SK-N-SH (cell line): Measurements from ENCODE around the gene FAM151B. TPM values are rescaled to one million over a fixed set of nuclear protein-coding genes. Genes with fewer than 3 reads are reported as not detected.

Experiments
- CTCF ChIA-PET: fragments of 300-600, 350-600 bp; formaldehyde crosslinking; extraction: SDS; loops from one replicate; lab custom pipeline; 2021; lab: Yijun Ruan, JAX
- POLR2A ChIA-PET: fragments of 350-600 bp; sonication (Branson Sonifier 250); formaldehyde crosslinking; extraction: SDS; loops from one replicate; lab custom pipeline; 2020; ENCODE audit warnings: antibody characterized with exemption, inconsistent platforms; lab: Yijun Ruan, JAX
- DNase-seq: peaks from one replicate; pipeline ENCODE4 v3.0.0; 2012
- H2AFZ ChIP-seq: fragments of 200-600 bp; sonication (generic); 2 replicates; pipeline ENCODE4 v1.8.1; 2016; ENCODE audit warnings: antibody characterized with exemption, mild to moderate bottlenecking, low read depth
- H3F3A ChIP-seq: fragments of 200-600 bp; sonication (generic); replicated peaks from 2 replicates; pipeline ENCODE3; 2016; ENCODE audit warnings: antibody characterized with exemption, mild to moderate bottlenecking; ENCODE audit not compliant: insufficient read depth
- H3K27ac ChIP-seq, 2 experiments: fragments of 200-500 bp in 1 of 2; fragments of 200-600 bp in 1 of 2; sonication (Bioruptor generic) in 1 of 2; sonication (generic), shearing (Covaris generic) in 1 of 2; 2 replicates each; pipeline versions ENCODE4 v1.5.1 to v1.6.1; 2014 to 2016; ENCODE audit warnings: low read depth in 2 of 2, inconsistent platforms in 1 of 2, low read length in 1 of 2, mild to moderate bottlenecking in 1 of 2, mixed read lengths in 1 of 2
- H3K27me3 ChIP-seq: fragments of 200-600 bp; sonication (generic), shearing (Covaris generic); 2 replicates; pipeline ENCODE4 v1.6.1; 2016; ENCODE audit warnings: mixed run types; ENCODE audit not compliant: insufficient read depth
- H3K36me3 ChIP-seq, 2 experiments: fragments of 200-500 bp in 1 of 2; fragments of 200-600 bp in 1 of 2; sonication (Bioruptor generic) in 1 of 2; sonication (generic) in 1 of 2; replicated peaks in 1 of 2; 2 replicates each; pipeline versions ENCODE3 to v1.5.1; 2014 to 2016; ENCODE audit warnings: low read length in 1 of 2, mild to moderate bottlenecking in 1 of 2; ENCODE audit not compliant: insufficient read depth in 2 of 2, control insufficient read depth in 1 of 2
- H3K4me1 ChIP-seq, 2 experiments: fragments of 200-500 bp in 1 of 2; fragments of 200-600 bp in 1 of 2; sonication (Bioruptor generic) in 1 of 2; sonication (generic), shearing (Covaris generic) in 1 of 2; 2 replicates each; pipeline versions ENCODE4 v1.5.1 to v1.6.1; 2014 to 2016; ENCODE audit warnings: low read depth in 1 of 2, low read length in 1 of 2, mixed run types in 1 of 2; ENCODE audit not compliant: insufficient read depth in 2 of 2, control insufficient read depth in 1 of 2
- H3K4me2 ChIP-seq: fragments of 200-600 bp; sonication (generic), shearing (Covaris generic); 2 replicates; pipeline ENCODE4 v1.6.1; 2017; ENCODE audit warnings: mixed run types
- H3K4me3 ChIP-seq, 2 experiments: fragments of 200-500 bp in 1 of 2; fragments of 200-600 bp in 1 of 2; sonication (Bioruptor generic) in 1 of 2; sonication (generic), shearing (Covaris generic) in 1 of 2; 2 replicates each; pipeline versions ENCODE4 v1.5.1 to v1.8.1; 2014 to 2016; ENCODE audit warnings: low read depth in 2 of 2, inconsistent platforms in 1 of 2, low read length in 1 of 2, mild to moderate bottlenecking in 1 of 2, mixed read lengths in 1 of 2, moderate library complexity in 1 of 2
- H3K79me2 ChIP-seq: fragments of 200-600 bp; sonication (generic); 2 replicates; pipeline ENCODE4 v1.8.1; 2017; ENCODE audit warnings: mild to moderate bottlenecking; ENCODE audit not compliant: insufficient read depth
- H3K9ac ChIP-seq: fragments of 200-600 bp; sonication (generic); 2 replicates; pipeline ENCODE4 v1.6.1; 2017; ENCODE audit warnings: mixed run types
- H3K9me2 ChIP-seq: fragments of 200-600 bp; sonication (generic); 2 replicates; pipeline ENCODE4 v1.6.1; 2017; ENCODE audit warnings: mixed run types
- H3K9me3 ChIP-seq: fragments of 200-600 bp; sonication (generic); 2 replicates; pipeline ENCODE4 v1.6.1; 2017; ENCODE audit warnings: mixed run types, mild to moderate bottlenecking, moderate library complexity
- H4K20me1 ChIP-seq: fragments of 200-600 bp; sonication (generic); 2 replicates; pipeline ENCODE4 v1.6.1; 2017; ENCODE audit warnings: mild to moderate bottlenecking, mixed run types; ENCODE audit not compliant: insufficient read depth
- CTCF ChIP-seq: fragments of 200-600 bp; sonication (generic); IDR thresholded peaks from 2 replicates; pipeline ENCODE4 v1.6.1; 2017; ENCODE audit warnings: antibody characterized with exemption, mild to moderate bottlenecking, moderate library complexity
- ELF1 ChIP-seq: IDR thresholded peaks from 2 replicates; pipeline ENCODE4 v1.4.0; 2012
- EP300 ChIP-seq, 2 experiments: IDR thresholded peaks; 2 replicates each; pipeline versions ENCODE4 v1.4.0 to v1.6.1; 2012; ENCODE audit warnings: borderline replicate concordance in 1 of 2, low read depth in 1 of 2, low read length in 1 of 2
- FOSL2 ChIP-seq: IDR thresholded peaks from 2 replicates; pipeline ENCODE4 v1.4.0; 2012; ENCODE audit warnings: low read depth, mild to moderate bottlenecking, moderate library complexity, borderline replicate concordance
- FOXM1 ChIP-seq: IDR thresholded peaks from 2 replicates; pipeline ENCODE4 v1.4.0; 2012; ENCODE audit warnings: low read depth, mild to moderate bottlenecking
- GABPA ChIP-seq: IDR thresholded peaks from 2 replicates; pipeline ENCODE4 v1.4.0; 2012; ENCODE audit warnings: low read depth, mild to moderate bottlenecking
- GATA2 ChIP-seq: sonication (generic); formaldehyde crosslinking; IDR thresholded peaks from 2 replicates; pipeline ENCODE4 v1.5.0; 2020; ENCODE audit warnings: mild to moderate bottlenecking, missing genetic modification reagents
- IRF3 ChIP-seq: fragments of 150-350 bp; IDR thresholded peaks from 2 replicates; pipeline ENCODE4 v1.6.1; 2016; ENCODE audit warnings: mild to moderate bottlenecking, low read depth, low read length
- JUND ChIP-seq: IDR thresholded peaks from 2 replicates; pipeline ENCODE4 v1.4.0; 2012
- MAX ChIP-seq: IDR thresholded peaks from 2 replicates; pipeline ENCODE4 v1.4.0; 2012; ENCODE audit warnings: low read depth
- NFIC ChIP-seq: IDR thresholded peaks from 2 replicates; pipeline ENCODE4 v1.4.0; 2012; ENCODE audit warnings: borderline replicate concordance
- RAD21 ChIP-seq: IDR thresholded peaks from 2 replicates; pipeline ENCODE4 v1.6.1; 2012; ENCODE audit warnings: mild to moderate bottlenecking, low read length
- RCOR1 ChIP-seq: fragments of 150-350 bp; IDR thresholded peaks from 2 replicates; pipeline ENCODE4 v1.6.1; 2017; ENCODE audit warnings: antibody characterized with exemption, low read length
- REST ChIP-seq: IDR thresholded peaks from 2 replicates; pipeline ENCODE4 v1.6.1; 2012; ENCODE audit warnings: mild to moderate bottlenecking, low read depth, low read length, moderate library complexity
- RFX5 ChIP-seq: IDR thresholded peaks from 2 replicates; pipeline ENCODE4 v1.6.1; 2012; ENCODE audit warnings: mild to moderate bottlenecking, improper control_type of control experiment, low read length
- SIN3A ChIP-seq: IDR thresholded peaks from 2 replicates; pipeline ENCODE4 v1.6.1; 2012; ENCODE audit warnings: low read depth, mild to moderate bottlenecking, low read length, moderate library complexity, borderline replicate concordance
- TEAD4 ChIP-seq: IDR thresholded peaks from 2 replicates; pipeline ENCODE4 v1.4.0; 2012; ENCODE audit warnings: mild to moderate bottlenecking, borderline replicate concordance; ENCODE audit not compliant: insufficient read depth
- USF1 ChIP-seq: IDR thresholded peaks from 2 replicates; pipeline ENCODE4 v1.4.0; 2012; ENCODE audit warnings: low read depth, borderline replicate concordance
- USF2 ChIP-seq: fragments of 150-350 bp; IDR thresholded peaks from 2 replicates; pipeline ENCODE4 v1.6.1; 2017; ENCODE audit warnings: antibody characterized with exemption, low read length, low read depth, borderline replicate concordance
- YY1 ChIP-seq: IDR thresholded peaks from 2 replicates; pipeline ENCODE4 v1.4.0; 2012; ENCODE audit warnings: low read depth, mild to moderate bottlenecking
- WGBS: methylation state at CpG from one replicate; pipeline ENCODE4 v1.1.6; 2017; ENCODE audit warnings: low lambda C conversion rate; 5-methylcytosine and 5-hydroxymethylcytosine counted together
- polyA plus RNA-seq, 3 experiments: library from polyadenylated mRNA; depleted of rRNA; stranded (reverse); fragments of >200 nt; gene quantifications; 2 replicates each; pipeline ENCODE4 v1.2.3, GENCODE V29; 2012

FAM151B gene
- polyA plus RNA-seq, 1 of the 3 experiments (the other 2 are of a cell fraction), result 1.2 TPM

- H3K36me3 ChIP-seq, result no peaks in the 10 kb centered on the region
- H3K4me1 ChIP-seq, result no peaks in the 10 kb centered on the region
- ChIA-PET CTCF (no interaction called here), POLR2A (no interaction called here)
- no peaks in the 10 kb centered on the region; the same call in 1 of the 2 replicates for H3K27me3 ChIP-seq
- 47% methylated on average over 4 of the region's 4 CpGs for WGBS
- no peak overlapping the region for H3K4me3 ChIP-seq
- H3K4me2 ChIP-seq, result no peak overlapping the region
- no peak overlapping the region for H3K27ac ChIP-seq
- no peaks in the 10 kb centered on the region for H3K9me3 ChIP-seq
- TF ChIP-seq MAX (no peak), FOSL2 (no peak), EP300 (IDR thresholded peaks at IDR 0.05; ENCODE audit: borderline replicate concordance in 1 of 2, low read depth in 1 of 2, low read length in 1 of 2) (no peak), GATA2 (CRISPR knock-in tag) (no peak), TEAD4 (no peak), CTCF (no peak), RAD21 (no peak), IRF3 (no peak), NFIC (no peak), FOXM1 (no peak), REST (no peak), RFX5 (no peak), SIN3A (no peak), USF1 (no peak), JUND (no peak), RCOR1 (no peak), GABPA (no peak), USF2 (no peak), YY1 (no peak), ELF1 (no peak)
- TF ChIP-seq, all 33 proteins: peak for 0
- Histone ChIP-seq H4K20me1 (no peaks in the 10 kb centered on the region), H3K79me2 (no peaks in the 10 kb centered on the region), H3K9ac (no peak overlapping the region), H2AFZ (no peak overlapping the region), H3F3A (no peaks in the 10 kb centered on the region), H3K9me2 (no peaks in the 10 kb centered on the region)
- no peak for DNase-seq
These were observed 71.3 kb downstream of the FAM151B start for GRCh38 chr5:80559244-80559643.
